Dedifferentiated amniotic fluid mesenchymal stem cell (primary cell): Measurements from ENCODE around the gene TMCC1.
A peak's percentile ranks its signal among the peaks of the same experiment; 100 is the strongest.
"Not testable (repeated sequence)": the region's sequence is repeated elsewhere in the genome, so short reads cannot be mapped to it uniquely, and the experiment has no call there.

Experiments
- DNase-seq: peaks from one replicate; pipeline ENCODE4 v3.0.0-alpha.2; 2016; ENCODE audit errors: extremely low spot score

The TMCC1 gene

GRCh38 chr3:129773691-129774663 is 119.5 kb downstream of the TMCC1 start:
- DNase-seq, result no peak

GRCh38 chr3:129770604-129771003 is 122.9 kb downstream of the TMCC1 start:
- DNase-seq, result no peak

GRCh38 chr3:129769616-129770015 is 123.9 kb downstream of the TMCC1 start:
- DNase-seq, result no peak

- DNase-seq, result no peak
Measured at GRCh38 chr3:129768728-129769127, 124.8 kb downstream of the TMCC1 start.

GRCh38 chr3:129766135-129766534 is 127.4 kb downstream of the TMCC1 start:
- no peak for DNase-seq

GRCh38 chr3:129764090-129764489 is 129.4 kb downstream of the TMCC1 start:
- DNase-seq, result no peak

GRCh38 chr3:129758785-129759320 is 134.7 kb downstream of the TMCC1 start:
- no peak for DNase-seq

- no peak for DNase-seq
Measured at GRCh38 chr3:129758306-129758705, 135.2 kb downstream of the TMCC1 start.

- DNase-seq, result peak; percentile 30
Measured at GRCh38 chr3:129756871-129757270, 136.6 kb downstream of the TMCC1 start.

GRCh38 chr3:129751105-129751504 is 142.4 kb downstream of the TMCC1 start:
- not testable (repeated sequence) for DNase-seq

- DNase-seq, result no peak
Measured at GRCh38 chr3:129749692-129750091, 143.8 kb downstream of the TMCC1 start.

- no peak for DNase-seq
Measured at GRCh38 chr3:129747992-129748391, 145.5 kb downstream of the TMCC1 start.

GRCh38 chr3:129747136-129747535 is 146.4 kb downstream of the TMCC1 start:
- no peak for DNase-seq

GRCh38 chr3:129746629-129747028 is 146.9 kb downstream of the TMCC1 start:
- DNase-seq, result no peak

GRCh38 chr3:129745253-129745652 is 148.3 kb downstream of the TMCC1 start:
- peak; percentile 44 for DNase-seq

GRCh38 chr3:129741794-129742193 is 151.7 kb downstream of the TMCC1 start:
- no peak for DNase-seq

GRCh38 chr3:129740090-129740489 is 153.4 kb downstream of the TMCC1 start:
- no peak for DNase-seq

GRCh38 chr3:129739634-129740033 is 153.9 kb downstream of the TMCC1 start:
- DNase-seq, result no peak

- DNase-seq, result no peak
Measured at GRCh38 chr3:129738172-129738571, 155.3 kb downstream of the TMCC1 start.

- no peak for DNase-seq
Measured at GRCh38 chr3:129736070-129736469, 157.4 kb downstream of the TMCC1 start.

- DNase-seq, result no peak
Measured at GRCh38 chr3:129735638-129736037, 157.9 kb downstream of the TMCC1 start.

- DNase-seq, result no peak
Measured at GRCh38 chr3:129734449-129734848, 159.1 kb downstream of the TMCC1 start.

- peak; percentile 14 for DNase-seq
Measured at GRCh38 chr3:129732200-129732876, 161.2 kb downstream of the TMCC1 start.
